H1 (cell line): ENCODE results near the gene PITX3. TPM values are rescaled to one million over a fixed set of nuclear protein-coding genes. Genes with fewer than 3 reads are reported as not detected.

Experiments used
- HDAC2 ChIP-seq, 2 experiments: fragments of 300-600 bp in 1 of 2; sonication (generic) in 1 of 2; IDR thresholded peaks; 2 replicates each; pipeline ENCODE4 v1.6.1; 2011 to 2012; ENCODE audit warnings: low read depth in 2 of 2, low read length in 2 of 2, mild to moderate bottlenecking in 2 of 2, moderate library complexity in 2 of 2, borderline replicate concordance in 1 of 2, inconsistent platforms in 1 of 2
- polyA plus RNA-seq, 7 experiments: library from polyadenylated mRNA; depleted of rRNA in 3 of 7; stranded (reverse) in 5 of 7; unstranded in 2 of 7; fragments of >200 nt in 5 of 7; fragments of 200-250 nt in 2 of 7; gene quantifications; 1 replicate in 5 of 7; 2 replicates in 1 of 7; 4 replicates in 1 of 7; pipeline versions ENCODE4 v1.2.1 to v1.2.3, GENCODE V29; 2011 to 2013; ENCODE audit warnings: missing spikeins in 2 of 7, mixed read lengths in 2 of 7
- total RNA-seq: library from RNA; stranded (reverse); fragmentation: NEBNext Ultra II Directional; extraction: Animal tissue kit (Norgen Biotek cat#: 25700); gene quantifications from 2 replicates; pipeline ENCODE4 v1.2.1, GENCODE V29; 2021

PITX3 gene
- total and polyA plus RNA-seq, 2 of the 8 experiments (the other 6 are each of a cell fraction or from before 2014, with no cell fraction given), result 0.18 to 0.41 TPM

- TF ChIP-seq HDAC2 (IDR thresholded peaks at IDR 0.05; ENCODE audit: borderline replicate concordance in 1 of 2, low read depth in 2 of 2, low read length in 2 of 2), result no peak
Observed at GRCh38 chr10:102275343-102275742, 34.0 kb upstream of the PITX3 start (continued).
